ENCODE data around the gene SUSD6.
"Not testable (repeated sequence)": the region's sequence is repeated elsewhere in the genome, so short reads cannot be mapped to it uniquely, and the experiment has no call there.

SUSD6 gene

DNA sequence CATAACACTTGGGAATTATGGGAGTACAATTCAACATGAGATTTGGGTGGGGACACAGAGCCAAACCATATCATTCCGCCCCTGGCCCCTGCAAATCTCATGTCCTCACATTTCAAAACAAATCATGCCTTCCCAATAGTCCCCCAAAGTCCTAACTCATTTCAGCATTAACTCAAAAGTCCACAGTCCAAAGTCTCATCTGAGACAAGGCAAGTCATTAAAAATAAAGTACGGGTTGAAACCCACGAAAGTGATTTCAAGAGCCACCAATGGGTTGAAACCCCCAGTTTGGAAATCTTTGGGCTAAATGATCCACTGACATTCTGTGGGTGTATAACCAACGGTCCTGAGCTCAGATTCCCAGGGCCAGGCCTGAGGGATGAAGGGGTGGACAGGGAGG lies 125.0 kb downstream of the SUSD6 start:
- DNase-seq (ENCODE audit: low spot score in 2 of 2); H3K36me3 Mint-ChIP-seq; H3K4me1 Mint-ChIP-seq; H3K27ac Mint-ChIP-seq; H3K4me3 Mint-ChIP-seq; ATAC-seq (ENCODE audit: low read depth); H3K9me3 Mint-ChIP-seq; H3K27me3 Mint-ChIP-seq: not testable (repeated sequence)

GRCh38 chr14:69741055-69741454 lies 129.7 kb downstream of the SUSD6 start:
- Mint-ChIP-seq H3K9me3 (peaks cover 1% of the 10 kb centered on the region), H3K27ac (no peak overlapping the region), H3K4me3 (no peak overlapping the region), H3K4me1 (no peaks in the 10 kb centered on the region), H3K27me3 (peaks cover under 1% of the 10 kb centered on the region), H3K36me3 (peaks cover 2% of the 10 kb centered on the region)
- no peak for ATAC-seq (ENCODE audit: low read depth)
- no peak for DNase-seq (ENCODE audit: low spot score in 2 of 2)

GRCh38 chr14:69749956-69750355 lies 138.6 kb downstream of the SUSD6 start:
- DNase-seq (ENCODE audit: low spot score in 2 of 2) (no peak), ATAC-seq (ENCODE audit: low read depth) (no peak)
- Mint-ChIP-seq H3K27ac (no peak overlapping the region), H3K36me3 (no peaks in the 10 kb centered on the region), H3K4me1 (peaks cover 9% of the 10 kb centered on the region), H3K4me3 (no peak overlapping the region), H3K9me3 (no peaks in the 10 kb centered on the region), H3K27me3 (no peaks in the 10 kb centered on the region)

DNA sequence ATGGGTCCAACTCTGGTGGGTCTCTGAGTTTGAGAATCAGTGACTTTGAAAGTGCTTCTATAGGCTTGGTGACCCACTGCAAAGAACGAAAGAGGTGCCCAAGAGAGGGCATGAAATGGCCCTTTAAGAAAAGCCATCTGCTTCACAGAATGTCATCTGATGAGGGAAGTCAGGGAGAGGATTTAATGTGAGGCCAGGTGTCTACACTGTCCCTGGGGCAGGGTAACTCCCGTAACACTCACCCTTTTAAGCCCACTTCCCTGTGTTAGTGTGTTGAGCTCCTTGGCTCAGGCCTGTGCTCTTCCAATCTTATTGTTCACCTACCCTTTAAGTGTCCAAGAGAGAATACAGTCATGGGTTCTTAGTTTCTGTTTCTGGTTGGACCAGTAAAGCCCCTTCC lies 139.1 kb downstream of the SUSD6 start:
- ATAC-seq (ENCODE audit: low read depth) (no peak), DNase-seq (ENCODE audit: low spot score in 2 of 2) (no peak)
- Mint-ChIP-seq H3K9me3 (no peaks in the 10 kb centered on the region), H3K36me3 (no peaks in the 10 kb centered on the region), H3K4me3 (no peak overlapping the region), H3K4me1 (peaks cover 9% of the 10 kb centered on the region), H3K27ac (no peak overlapping the region), H3K27me3 (no peaks in the 10 kb centered on the region)

GRCh38 chr14:69752773-69753172 lies 141.4 kb downstream of the SUSD6 start:
- H3K4me1 Mint-ChIP-seq = peaks cover 9% of the 10 kb centered on the region
- DNase-seq (ENCODE audit: low spot score in 2 of 2) = no peak
- H3K27ac Mint-ChIP-seq = no peak overlapping the region
- H3K9me3 Mint-ChIP-seq = no peaks in the 10 kb centered on the region
- peaks cover under 1% of the 10 kb centered on the region for H3K27me3 Mint-ChIP-seq
- no peak overlapping the region for H3K4me3 Mint-ChIP-seq
- ATAC-seq (ENCODE audit: low read depth) = no peak
- no peaks in the 10 kb centered on the region for H3K36me3 Mint-ChIP-seq

DNA sequence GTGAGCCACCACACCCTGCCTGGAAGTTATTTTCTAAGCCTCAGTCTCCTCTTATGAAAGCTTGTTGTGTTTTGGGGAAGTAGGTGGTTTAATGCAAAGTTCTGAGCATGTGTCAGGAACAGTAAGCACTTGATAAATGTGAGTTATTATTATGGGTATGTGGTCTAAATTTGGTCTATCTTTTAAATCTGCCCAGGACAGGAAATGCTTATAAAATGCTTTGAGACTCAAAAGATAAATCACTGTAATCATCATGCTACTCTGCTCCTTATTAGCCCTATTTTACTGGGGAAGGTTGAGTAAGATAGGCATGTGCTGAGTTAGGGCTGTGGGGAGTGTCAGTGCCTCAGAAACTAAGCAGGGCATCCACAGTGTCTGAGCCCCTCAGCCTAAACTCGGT lies 142.5 kb downstream of the SUSD6 start:
- Mint-ChIP-seq H3K36me3 (no peaks in the 10 kb centered on the region), H3K27ac (no peak overlapping the region), H3K27me3 (peaks cover 1% of the 10 kb centered on the region), H3K9me3 (no peaks in the 10 kb centered on the region), H3K4me3 (no peak overlapping the region), H3K4me1 (peaks cover 9% of the 10 kb centered on the region)
- DNase-seq (ENCODE audit: low spot score in 2 of 2) (no peak), ATAC-seq (ENCODE audit: low read depth) (peak; percentile 24)

- no peaks in the 10 kb centered on the region for H3K9me3 Mint-ChIP-seq
- H3K4me3 Mint-ChIP-seq = no peak overlapping the region
- ATAC-seq (ENCODE audit: low read depth) (no peak), DNase-seq (ENCODE audit: low spot score in 2 of 2) (no peak)
- no peaks in the 10 kb centered on the region for H3K36me3 Mint-ChIP-seq
- peaks cover 1% of the 10 kb centered on the region for H3K27me3 Mint-ChIP-seq
- H3K4me1 Mint-ChIP-seq = peaks cover 9% of the 10 kb centered on the region
- no peak overlapping the region for H3K27ac Mint-ChIP-seq
Observed at GRCh38 chr14:69754487-69754886, 143.1 kb downstream of the SUSD6 start.

- Mint-ChIP-seq H3K9me3 (no peaks in the 10 kb centered on the region), H3K27ac (no peak overlapping the region), H3K27me3 (peaks cover 1% of the 10 kb centered on the region), H3K4me3 (no peak overlapping the region), H3K36me3 (no peaks in the 10 kb centered on the region), H3K4me1 (peaks cover 9% of the 10 kb centered on the region)
- no peak for ATAC-seq (ENCODE audit: low read depth)
- no peak for DNase-seq (ENCODE audit: low spot score in 2 of 2)
Observed at GRCh38 chr14:69755296-69755695, 143.9 kb downstream of the SUSD6 start.

- no peak for ATAC-seq (ENCODE audit: low read depth)
- DNase-seq (ENCODE audit: low spot score in 2 of 2) = no peak
- no peak overlapping the region for H3K4me3 Mint-ChIP-seq
- H3K27me3 Mint-ChIP-seq = peaks cover 1% of the 10 kb centered on the region
- peaks cover 9% of the 10 kb centered on the region for H3K4me1 Mint-ChIP-seq
- no peak overlapping the region for H3K27ac Mint-ChIP-seq
- H3K9me3 Mint-ChIP-seq = no peaks in the 10 kb centered on the region
- H3K36me3 Mint-ChIP-seq = no peaks in the 10 kb centered on the region
Observed at GRCh38 chr14:69755784-69756183, 144.4 kb downstream of the SUSD6 start.

GRCh38 chr14:69756298-69756697 lies 144.9 kb downstream of the SUSD6 start:
- no peak overlapping the region for H3K27ac Mint-ChIP-seq
- no peak overlapping the region for H3K4me3 Mint-ChIP-seq
- H3K27me3 Mint-ChIP-seq = peaks cover 3% of the 10 kb centered on the region
- ATAC-seq (ENCODE audit: low read depth) (no peak), DNase-seq (ENCODE audit: low spot score in 2 of 2) (no peak)
- no peaks in the 10 kb centered on the region for H3K36me3 Mint-ChIP-seq
- no peaks in the 10 kb centered on the region for H3K9me3 Mint-ChIP-seq
- peaks cover 9% of the 10 kb centered on the region for H3K4me1 Mint-ChIP-seq

- peaks cover 2% of the 10 kb centered on the region for H3K4me1 Mint-ChIP-seq
- H3K27me3 Mint-ChIP-seq = peaks cover 3% of the 10 kb centered on the region
- ATAC-seq (ENCODE audit: low read depth) = no peak
- H3K4me3 Mint-ChIP-seq = no peak overlapping the region
- H3K36me3 Mint-ChIP-seq = peaks cover 2% of the 10 kb centered on the region
- no peak overlapping the region for H3K27ac Mint-ChIP-seq
- H3K9me3 Mint-ChIP-seq = peaks cover 1% of the 10 kb centered on the region
- DNase-seq (ENCODE audit: low spot score in 2 of 2) = no peak
Observed at GRCh38 chr14:69760810-69761209, 149.4 kb downstream of the SUSD6 start.

DNA sequence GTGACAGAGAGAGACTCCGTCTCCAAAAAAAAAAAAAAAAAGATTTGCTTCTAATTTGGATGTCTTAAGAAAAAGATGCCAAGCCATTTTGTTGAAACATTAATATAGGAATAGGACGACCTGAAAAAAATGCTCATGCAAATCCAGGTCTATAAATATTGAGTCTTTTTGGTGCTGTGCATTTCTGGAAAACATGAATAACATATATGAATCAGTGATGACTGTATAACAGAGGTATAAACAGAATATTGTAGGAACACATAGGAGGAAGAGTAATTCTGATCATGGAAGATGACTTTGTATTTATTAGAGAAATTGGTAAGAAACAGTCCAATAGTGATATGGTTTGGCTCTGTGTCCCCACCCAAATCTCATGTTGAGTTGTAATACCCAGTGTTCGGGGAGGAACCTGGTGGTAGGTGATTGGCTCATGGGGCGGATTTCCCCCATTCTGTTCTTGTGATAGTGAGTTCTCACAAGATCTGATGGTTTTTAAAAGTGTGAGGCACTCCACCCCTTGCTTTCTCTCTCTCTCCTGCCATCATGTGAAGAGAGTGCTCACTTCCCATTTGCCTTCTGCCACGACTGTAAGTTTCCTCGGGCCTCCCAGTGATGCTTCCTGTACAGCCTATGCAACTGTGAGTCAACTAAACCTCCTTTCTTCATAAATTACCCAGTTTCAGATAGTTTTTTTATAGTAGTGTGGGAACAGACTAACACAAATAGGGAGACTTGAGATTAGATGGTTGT lies 152.5 kb downstream of the SUSD6 start:
- DNase-seq (ENCODE audit: low spot score in 2 of 2) (no peak), ATAC-seq (ENCODE audit: low read depth) (no peak)
- Mint-ChIP-seq H3K9me3 (peaks cover 1% of the 10 kb centered on the region), H3K27ac (no peak overlapping the region), H3K4me3 (no peak overlapping the region), H3K27me3 (peaks cover 1% of the 10 kb centered on the region), H3K36me3 (peaks cover 19% of the 10 kb centered on the region), H3K4me1 (peaks cover 18% of the 10 kb centered on the region)

Measured in memory B cell (primary cell).